HAP-1 (cell line): ENCODE results near the gene APBB2.

Experiments used
- DNase-seq, 2 experiments: peaks; one replicate each; pipeline ENCODE4 v3.0.0-alpha.2; 2016 to 2020; ENCODE audit warnings: low spot score in 2 of 2
- H3K27me3 ChIP-seq: fragments of 250-450 bp; sonication (Bioruptor Pico); 2 replicates; pipeline ENCODE4 v1.5.1; 2020; ENCODE audit warnings: low read depth, mild to moderate bottlenecking, moderate library complexity
- H3K36me3 ChIP-seq: fragments of 250-450 bp; sonication (Bioruptor Pico); replicated peaks from 2 replicates; pipeline ENCODE4 v1.5.1; 2020; ENCODE audit warnings: mild to moderate bottlenecking
- H3K4me1 ChIP-seq: fragments of 250-450 bp; sonication (Bioruptor Pico); 2 replicates; pipeline ENCODE4 v1.5.1; 2020; ENCODE audit warnings: mild to moderate bottlenecking
- H3K4me3 ChIP-seq: fragments of 250-450 bp; sonication (Bioruptor Pico); 2 replicates; pipeline ENCODE4 v1.5.1; 2020; ENCODE audit warnings: mild to moderate bottlenecking, moderate library complexity
- H3K9me3 ChIP-seq: fragments of 250-450 bp; sonication (Bioruptor Pico); 2 replicates; pipeline ENCODE4 v1.5.1; 2020; ENCODE audit warnings: mild to moderate bottlenecking, moderate library complexity
- in situ Hi-C: fragments of 300-500 bp; cut with MboI; formaldehyde crosslinking; loops from 3 replicates; pipeline ENCODE4 v1.14.3; 2020; ENCODE audit warnings: low sequenced_read_pairs, inconsistent platforms, mixed read lengths

Gene APBB2

GRCh38 chr4:41122775-41123174 lies 91.6 kb downstream of the APBB2 start:
- no peak for DNase-seq
- no peak overlapping the region for H3K4me3 ChIP-seq
- no peaks in the 10 kb centered on the region for H3K27me3 ChIP-seq
- no peaks in the 10 kb centered on the region for H3K9me3 ChIP-seq
- peaks cover 21% of the 10 kb centered on the region for H3K4me1 ChIP-seq
- in situ Hi-C loops: no loop called here
- H3K36me3 ChIP-seq: no peaks in the 10 kb centered on the region

- in situ Hi-C loops: no loop called here
- no peaks in the 10 kb centered on the region for H3K27me3 ChIP-seq
- DNase-seq: no peak
- H3K9me3 ChIP-seq: no peaks in the 10 kb centered on the region
- H3K36me3 ChIP-seq: no peaks in the 10 kb centered on the region
- H3K4me1 ChIP-seq: peaks cover 21% of the 10 kb centered on the region
- H3K4me3 ChIP-seq: no peak overlapping the region
Measured at GRCh38 chr4:41122309-41122708, 92.0 kb downstream of the APBB2 start.

- in situ Hi-C loops: no loop called here
- peaks cover 21% of the 10 kb centered on the region for H3K4me1 ChIP-seq
Measured at GRCh38 chr4:41121906-41122305, 92.4 kb downstream of the APBB2 start.

GRCh38 chr4:41120297-41121217 lies 93.8 kb downstream of the APBB2 start:
- Histone ChIP-seq H3K27me3 (no peaks in the 10 kb centered on the region), H3K4me3 (no peak overlapping the region), H3K4me1 (peaks cover 16% of the 10 kb centered on the region), H3K36me3 (no peaks in the 10 kb centered on the region), H3K9me3 (peaks cover under 1% of the 10 kb centered on the region; the same call in 1 of the 2 replicates)
- DNase-seq: no peak
- in situ Hi-C loops: no loop called here

More at GRCh38 chr4:41121906-41122305, 92.4 kb downstream of the APBB2 start:
- Histone ChIP-seq H3K4me3 (no peak overlapping the region), H3K27me3 (no peaks in the 10 kb centered on the region), H3K9me3 (no peaks in the 10 kb centered on the region), H3K36me3 (no peaks in the 10 kb centered on the region)
- no peak for DNase-seq

- no peak overlapping the region for H3K4me3 ChIP-seq
- DNase-seq: no peak
- in situ Hi-C loops: no loop called here
- no peaks in the 10 kb centered on the region for H3K27me3 ChIP-seq
- peaks cover 7% of the 10 kb centered on the region; the same call in 1 of the 2 replicates for H3K9me3 ChIP-seq
- H3K36me3 ChIP-seq: no peaks in the 10 kb centered on the region
- H3K4me1 ChIP-seq: peaks cover 10% of the 10 kb centered on the region
Measured at GRCh38 chr4:41119867-41120295, 94.5 kb downstream of the APBB2 start.

GRCh38 chr4:41111791-41112190 lies 102.6 kb downstream of the APBB2 start:
- Histone ChIP-seq H3K9me3 (peaks cover 7% of the 10 kb centered on the region; the same call in 1 of the 2 replicates), H3K4me1 (no peaks in the 10 kb centered on the region), H3K4me3 (no peak overlapping the region), H3K27me3 (no peaks in the 10 kb centered on the region), H3K36me3 (no peaks in the 10 kb centered on the region)
- DNase-seq: no peak
- in situ Hi-C loops: no loop called here

- no peaks in the 10 kb centered on the region for H3K27me3 ChIP-seq
- no peaks in the 10 kb centered on the region for H3K36me3 ChIP-seq
- in situ Hi-C loops: no loop called here
Measured at GRCh38 chr4:41110050-41110449, 104.3 kb downstream of the APBB2 start.

GRCh38 chr4:41108481-41108880 lies 105.9 kb downstream of the APBB2 start:
- in situ Hi-C loops: no loop called here
- no peak for DNase-seq
- no peaks in the 10 kb centered on the region for H3K36me3 ChIP-seq
- no peaks in the 10 kb centered on the region for H3K27me3 ChIP-seq
- H3K4me3 ChIP-seq: no peak overlapping the region
- H3K4me1 ChIP-seq: peaks cover 4% of the 10 kb centered on the region
- no peaks in the 10 kb centered on the region for H3K9me3 ChIP-seq

More at GRCh38 chr4:41110050-41110449, 104.3 kb downstream of the APBB2 start:
- no peak overlapping the region for H3K4me3 ChIP-seq
- no peak for DNase-seq
- peaks cover 4% of the 10 kb centered on the region for H3K4me1 ChIP-seq
- H3K9me3 ChIP-seq: peaks cover under 1% of the 10 kb centered on the region; the same call in 1 of the 2 replicates

- H3K36me3 ChIP-seq: no peaks in the 10 kb centered on the region
- in situ Hi-C loops: no loop called here
Measured at GRCh38 chr4:41106694-41107419, 107.5 kb downstream of the APBB2 start.

GRCh38 chr4:41106081-41106480 lies 108.3 kb downstream of the APBB2 start:
- Histone ChIP-seq H3K4me1 (peaks cover 9% of the 10 kb centered on the region), H3K27me3 (no peaks in the 10 kb centered on the region), H3K36me3 (no peaks in the 10 kb centered on the region), H3K9me3 (no peaks in the 10 kb centered on the region), H3K4me3 (no peak overlapping the region)
- in situ Hi-C loops: no loop called here
- no peak for DNase-seq

More at GRCh38 chr4:41106694-41107419, 107.5 kb downstream of the APBB2 start:
- no peak overlapping the region for H3K4me3 ChIP-seq
- DNase-seq: no peak
- no peaks in the 10 kb centered on the region for H3K9me3 ChIP-seq
- H3K4me1 ChIP-seq: peaks cover 9% of the 10 kb centered on the region
- H3K27me3 ChIP-seq: no peaks in the 10 kb centered on the region

GRCh38 chr4:41104155-41104554 lies 110.2 kb downstream of the APBB2 start:
- no peak overlapping the region for H3K4me3 ChIP-seq
- no peaks in the 10 kb centered on the region for H3K27me3 ChIP-seq
- in situ Hi-C loops: no loop called here
- DNase-seq: no peak
- no peaks in the 10 kb centered on the region for H3K36me3 ChIP-seq
- H3K4me1 ChIP-seq: peaks cover 15% of the 10 kb centered on the region
- no peaks in the 10 kb centered on the region for H3K9me3 ChIP-seq

- in situ Hi-C loops: no loop called here
- Histone ChIP-seq H3K9me3 (no peaks in the 10 kb centered on the region), H3K27me3 (no peaks in the 10 kb centered on the region), H3K4me1 (peaks cover 20% of the 10 kb centered on the region), H3K36me3 (no peaks in the 10 kb centered on the region), H3K4me3 (no peak overlapping the region)
- no peak for DNase-seq
Measured at GRCh38 chr4:41103657-41104056, 110.7 kb downstream of the APBB2 start.

GRCh38 chr4:41102414-41103092 lies 111.8 kb downstream of the APBB2 start:
- no peak overlapping the region for H3K4me3 ChIP-seq
- no peak for DNase-seq
- H3K27me3 ChIP-seq: no peaks in the 10 kb centered on the region
- in situ Hi-C loops: no loop called here
- no peaks in the 10 kb centered on the region for H3K36me3 ChIP-seq
- H3K9me3 ChIP-seq: no peaks in the 10 kb centered on the region
- H3K4me1 ChIP-seq: peaks cover 31% of the 10 kb centered on the region
